ENCODE data around the gene CNPPD1.
A peak's percentile ranks its signal among the peaks of the same experiment; 100 is the strongest.
"Not testable (repeated sequence)": the region's sequence is repeated elsewhere in the genome, so short reads cannot be mapped to it uniquely, and the experiment has no call there.

Gene CNPPD1

GRCh38 chr2:219207134-219207883 is 30.6 kb upstream of the CNPPD1 start:
- TF ChIP-seq CTCF (IDR thresholded peaks at IDR 0.05; ENCODE audit: low read depth, low read length), result no peak
- H3K4me3 ChIP-seq (replicated peaks in 1 of 2; ENCODE audit: low read depth in 2 of 2, low read length in 2 of 2), result peak overlapping the region; percentile 76
- no peak for DNase-seq (ENCODE audit: low read depth in 2 of 2)

- TF ChIP-seq CTCF (IDR thresholded peaks at IDR 0.05; ENCODE audit: low read depth, low read length), result peak; percentile 8
- H3K4me3 ChIP-seq (replicated peaks in 1 of 2; ENCODE audit: low read depth in 2 of 2, low read length in 2 of 2), result peak within 1 kb of the TSS; percentile 76
- DNase-seq (ENCODE audit: low read depth in 2 of 2), result peak; percentile 90 to 95
These were observed 29.8 kb upstream of the CNPPD1 start, which contains the start of gene ZFAND2B for GRCh38 chr2:219206328-219207133. TSS of gene ZFAND2B (plus strand) at chr2:219206782. CDS start at chr2:219206988, 206 bp downstream.

GRCh38 chr2:219205981-219206327 is 29.2 kb upstream of the CNPPD1 start:
- no peak for TF ChIP-seq CTCF (IDR thresholded peaks at IDR 0.05; ENCODE audit: low read depth, low read length)
- no peak for DNase-seq (ENCODE audit: low read depth in 2 of 2)
- H3K4me3 ChIP-seq (replicated peaks in 1 of 2; ENCODE audit: low read depth in 2 of 2, low read length in 2 of 2), result peak overlapping the region; percentile 58 to 66

- DNase-seq (ENCODE audit: low read depth in 2 of 2), result no peak
These were observed 28.4 kb upstream of the CNPPD1 start for GRCh38 chr2:219205165-219205538.

GRCh38 chr2:219204425-219205164 is 27.9 kb upstream of the CNPPD1 start:
- H3K4me3 ChIP-seq (replicated peaks in 1 of 2; ENCODE audit: low read depth in 2 of 2, low read length in 2 of 2), result no peak overlapping the region
- no peak for DNase-seq (ENCODE audit: low read depth in 2 of 2)
- TF ChIP-seq CTCF (IDR thresholded peaks at IDR 0.05; ENCODE audit: low read depth, low read length), result no peak

More at GRCh38 chr2:219205165-219205538, 28.4 kb upstream of the CNPPD1 start:
- H3K4me3 ChIP-seq (replicated peaks in 1 of 2; ENCODE audit: low read depth in 2 of 2, low read length in 2 of 2), result no peak overlapping the region
- TF ChIP-seq CTCF (IDR thresholded peaks at IDR 0.05; ENCODE audit: low read depth, low read length), result no peak

- H3K4me3 ChIP-seq (replicated peaks in 1 of 2; ENCODE audit: low read depth in 2 of 2, low read length in 2 of 2); DNase-seq (ENCODE audit: low read depth in 2 of 2): not testable (repeated sequence)
These were observed 24.6 kb upstream of the CNPPD1 start for GRCh38 chr2:219201331-219201730.

GRCh38 chr2:219200502-219201326 is 24.0 kb upstream of the CNPPD1 start:
- H3K4me3 ChIP-seq (replicated peaks in 1 of 2; ENCODE audit: low read depth in 2 of 2, low read length in 2 of 2); DNase-seq (ENCODE audit: low read depth in 2 of 2): not testable (repeated sequence)
